Stimulated activated naive CD4-positive, alpha-beta T cell treated with Interleukin-2 at 50 U/mL for 16 hours (primary cell): Measurements from ENCODE around the gene TTYH3.
"Not testable (repeated sequence)": the region's sequence is repeated elsewhere in the genome, so short reads cannot be mapped to it uniquely, and the experiment has no call there.

Experiments
- DNase-seq: peaks from one replicate; lab custom pipeline; 2025; lab: John Stamatoyannopoulos, UW

Gene TTYH3, protein sequence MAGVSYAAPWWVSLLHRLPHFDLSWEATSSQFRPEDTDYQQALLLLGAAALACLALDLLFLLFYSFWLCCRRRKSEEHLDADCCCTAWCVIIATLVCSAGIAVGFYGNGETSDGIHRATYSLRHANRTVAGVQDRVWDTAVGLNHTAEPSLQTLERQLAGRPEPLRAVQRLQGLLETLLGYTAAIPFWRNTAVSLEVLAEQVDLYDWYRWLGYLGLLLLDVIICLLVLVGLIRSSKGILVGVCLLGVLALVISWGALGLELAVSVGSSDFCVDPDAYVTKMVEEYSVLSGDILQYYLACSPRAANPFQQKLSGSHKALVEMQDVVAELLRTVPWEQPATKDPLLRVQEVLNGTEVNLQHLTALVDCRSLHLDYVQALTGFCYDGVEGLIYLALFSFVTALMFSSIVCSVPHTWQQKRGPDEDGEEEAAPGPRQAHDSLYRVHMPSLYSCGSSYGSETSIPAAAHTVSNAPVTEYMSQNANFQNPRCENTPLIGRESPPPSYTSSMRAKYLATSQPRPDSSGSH

DNA sequence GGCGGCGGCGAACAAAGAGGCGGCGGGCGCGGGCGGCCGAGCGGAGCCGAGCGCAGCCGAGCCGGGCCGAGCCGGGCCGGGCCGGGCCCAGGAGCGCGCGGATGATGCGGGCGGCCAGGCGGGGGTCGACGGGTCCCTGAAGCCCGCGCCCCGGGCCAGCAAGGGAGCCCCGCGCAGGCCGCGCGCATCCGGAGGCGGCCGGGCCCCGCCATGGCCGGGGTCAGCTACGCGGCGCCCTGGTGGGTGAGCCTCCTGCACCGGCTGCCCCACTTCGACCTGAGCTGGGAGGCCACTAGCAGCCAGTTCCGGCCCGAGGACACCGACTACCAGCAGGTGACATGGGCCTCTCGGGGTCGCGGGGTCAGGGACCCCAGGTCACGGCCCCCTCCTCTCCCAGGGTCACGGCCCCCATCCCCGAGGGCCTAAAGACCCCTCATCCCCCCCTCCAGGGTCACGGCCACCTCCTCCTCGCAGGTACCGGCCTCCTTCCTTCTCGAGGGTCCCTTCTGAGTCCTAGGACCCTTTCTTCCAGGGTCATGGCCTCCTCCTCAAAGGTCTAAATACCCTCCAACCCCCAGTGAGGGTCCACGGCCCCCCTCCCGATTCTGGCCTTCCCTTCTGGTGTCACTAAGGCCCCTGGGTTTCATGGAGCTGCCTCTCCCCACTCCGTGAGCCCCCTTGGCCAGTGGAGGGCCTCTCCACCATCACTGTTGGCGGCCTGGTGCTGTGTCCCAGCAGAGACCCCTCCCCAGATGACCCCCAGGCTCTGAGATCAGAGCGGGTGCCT is at the start of gene TTYH3:
Gene TTYH3 (plus strand): TSS at position 41 of the 787 bp plus-strand sequence. CDS start 170 bp downstream, at position 211.
- DNase-seq: no peak

DNA sequence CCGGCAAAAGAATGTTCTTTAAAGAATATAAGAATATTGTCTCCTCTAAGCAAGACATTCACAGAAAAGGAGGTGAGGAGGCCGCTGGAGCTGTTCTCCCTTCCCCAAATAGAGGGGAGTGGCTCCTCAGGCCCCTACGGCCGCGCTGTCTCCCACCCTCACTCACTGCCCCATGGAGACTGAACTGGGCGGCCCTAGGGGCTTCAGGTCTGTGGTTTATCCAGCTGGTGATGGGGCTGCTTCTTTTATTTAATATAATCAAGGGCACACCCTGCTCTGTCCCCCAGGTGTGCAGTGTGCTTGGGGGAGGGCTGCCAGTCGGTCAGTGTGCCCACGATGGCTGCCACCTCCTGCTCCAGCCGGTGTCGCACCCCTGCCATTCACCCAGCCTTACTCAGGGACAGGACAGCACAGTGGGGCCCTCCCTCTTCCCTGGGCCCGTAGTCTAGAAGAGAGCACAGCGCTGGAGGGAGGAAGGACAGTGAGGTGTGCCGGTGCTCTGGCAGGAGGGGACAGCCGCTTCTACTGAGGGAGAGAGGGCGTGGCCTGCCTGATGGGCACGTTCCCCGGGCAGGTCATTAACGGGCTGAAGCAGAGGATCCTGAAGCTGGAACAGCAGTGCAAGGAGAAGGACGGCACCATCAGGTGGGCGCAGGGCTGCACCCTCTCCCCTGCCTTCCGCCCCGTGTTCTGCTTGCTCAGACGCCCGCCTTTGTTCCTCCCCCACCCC is 49.6 kb upstream of the TTYH3 start:
- DNase-seq: no peak

DNA sequence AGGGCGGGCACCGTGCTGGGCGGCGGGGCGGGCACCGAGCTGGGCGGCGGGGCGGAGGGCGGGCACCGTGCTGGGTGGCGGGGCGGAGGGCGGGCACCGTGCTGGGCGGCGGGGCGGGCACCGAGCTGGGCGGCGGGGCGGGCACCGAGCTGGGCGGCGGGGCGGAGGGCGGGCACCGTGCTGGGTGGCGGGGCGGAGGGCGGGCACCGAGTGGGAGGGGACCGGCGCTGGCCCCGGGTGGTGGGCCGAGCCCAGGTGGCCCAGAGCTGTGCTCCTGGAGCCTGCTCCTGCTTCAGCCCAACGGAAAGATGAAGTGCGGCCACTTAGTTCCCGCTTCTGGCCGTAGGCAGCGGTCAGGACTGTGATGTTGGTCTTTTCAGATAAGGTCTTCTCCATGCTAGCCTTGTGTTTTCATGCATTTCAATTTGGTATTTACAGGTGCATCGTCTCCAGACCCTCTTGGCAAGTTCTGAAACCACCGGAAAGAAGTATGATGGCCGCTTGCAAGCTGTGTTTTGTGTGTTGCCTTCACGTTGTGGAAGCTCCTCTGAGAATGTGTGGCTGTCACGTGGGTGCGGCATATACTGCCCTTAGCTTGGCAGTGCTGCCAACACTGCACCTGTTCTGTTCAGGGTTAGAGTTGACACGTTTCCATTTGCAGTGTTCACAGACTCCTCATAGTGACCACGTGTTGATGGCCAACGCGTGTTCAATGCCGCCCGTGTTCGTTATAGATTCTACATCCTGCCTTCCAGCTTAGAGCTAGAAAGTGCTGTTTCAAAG is 47.8 kb upstream of the TTYH3 start:
- no peak for DNase-seq

DNA sequence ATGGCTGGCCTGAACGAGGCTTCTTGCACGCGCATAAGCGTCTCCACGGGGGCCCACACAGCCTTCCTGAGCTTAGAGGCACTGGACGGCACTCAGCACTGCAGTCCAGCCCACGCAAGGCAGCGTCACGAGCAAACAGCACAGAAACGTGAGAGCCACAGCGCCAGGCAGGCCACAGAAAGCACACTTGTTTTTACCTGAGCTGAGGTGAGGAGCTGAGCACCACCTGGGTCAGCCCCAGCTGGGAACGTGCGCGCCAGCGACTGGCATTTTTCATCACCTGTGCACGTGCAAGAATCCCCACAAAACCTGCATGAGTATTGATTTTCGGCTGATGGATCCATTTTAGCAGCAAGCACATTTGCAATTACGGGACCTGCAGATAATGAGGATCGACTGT is 46.3 kb upstream of the TTYH3 start:
- no peak for DNase-seq

DNA sequence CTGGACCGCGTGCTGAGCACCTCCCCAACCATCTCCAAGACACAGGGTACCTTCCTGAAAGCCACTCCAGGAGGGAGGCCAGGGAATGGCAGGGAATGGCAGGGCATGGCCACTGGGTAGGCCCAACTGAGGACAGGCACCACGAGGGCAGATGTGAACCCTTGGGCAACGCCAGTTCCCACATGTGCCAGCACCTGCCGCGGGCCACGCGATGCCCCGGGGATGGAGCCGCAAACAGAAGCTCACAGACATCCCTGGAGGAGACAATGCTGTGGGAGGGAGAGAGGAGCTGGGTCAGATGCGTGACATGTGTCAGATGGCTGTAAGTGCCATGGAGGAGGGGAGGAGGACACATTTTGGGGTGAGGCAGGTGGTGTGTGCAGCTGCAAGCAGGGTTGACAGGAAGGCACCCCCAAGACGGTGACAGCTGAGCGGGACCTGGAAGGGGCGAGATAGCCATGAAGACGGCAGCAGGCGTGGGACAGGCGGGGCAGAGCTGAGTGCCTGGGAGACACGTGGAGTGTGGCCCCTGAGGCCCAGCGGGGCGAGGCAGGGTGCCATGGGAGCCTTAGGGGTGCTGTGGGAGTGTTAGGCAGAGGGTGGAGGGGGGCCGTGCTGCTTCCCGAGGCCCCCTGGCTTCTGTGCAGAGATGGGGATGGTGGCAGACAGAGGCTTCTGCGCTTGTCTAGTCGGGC is 45.3 kb upstream of the TTYH3 start:
- DNase-seq: no peak

DNA sequence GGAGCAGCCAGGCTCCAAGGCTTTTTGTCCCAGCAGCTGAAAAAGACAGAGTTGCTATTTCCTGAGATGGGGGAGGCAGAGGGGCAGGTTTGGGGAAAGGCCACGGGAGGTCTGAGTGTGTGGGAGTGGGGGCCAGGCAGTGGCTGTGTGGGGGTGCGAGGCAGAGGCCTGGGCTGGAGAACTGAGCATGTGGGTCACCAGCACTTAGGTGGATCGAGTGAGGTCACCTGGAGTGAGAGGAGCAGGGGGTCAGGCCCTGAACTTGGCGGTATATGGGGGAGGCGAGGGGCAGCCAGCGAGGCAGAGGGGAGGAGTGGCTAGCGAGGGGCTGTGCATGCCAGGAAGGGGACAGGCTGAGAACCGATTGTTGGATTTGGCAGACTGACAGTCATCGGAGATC is 44.7 kb upstream of the TTYH3 start:
- no peak for DNase-seq

DNA sequence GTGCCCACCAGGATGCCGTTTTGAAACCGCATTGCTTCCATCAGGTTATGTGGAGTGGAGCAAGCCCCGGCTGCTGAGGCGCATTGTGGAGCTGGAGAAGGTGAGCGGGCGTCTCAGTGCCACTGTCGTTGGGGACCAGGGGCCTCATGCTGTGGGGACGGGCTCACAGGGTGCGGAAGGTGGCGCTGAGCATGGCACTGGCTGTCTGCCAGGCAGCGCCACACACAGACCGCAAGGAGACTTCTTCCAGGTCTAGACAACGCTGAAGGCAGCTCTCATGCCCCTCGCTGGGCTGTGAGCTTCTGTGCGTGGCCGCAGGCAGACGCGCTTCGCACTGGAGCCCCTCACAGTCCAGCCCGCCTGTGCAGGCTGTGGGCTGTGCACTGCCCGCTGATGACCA is 44.0 kb upstream of the TTYH3 start:
- DNase-seq: no peak

DNA sequence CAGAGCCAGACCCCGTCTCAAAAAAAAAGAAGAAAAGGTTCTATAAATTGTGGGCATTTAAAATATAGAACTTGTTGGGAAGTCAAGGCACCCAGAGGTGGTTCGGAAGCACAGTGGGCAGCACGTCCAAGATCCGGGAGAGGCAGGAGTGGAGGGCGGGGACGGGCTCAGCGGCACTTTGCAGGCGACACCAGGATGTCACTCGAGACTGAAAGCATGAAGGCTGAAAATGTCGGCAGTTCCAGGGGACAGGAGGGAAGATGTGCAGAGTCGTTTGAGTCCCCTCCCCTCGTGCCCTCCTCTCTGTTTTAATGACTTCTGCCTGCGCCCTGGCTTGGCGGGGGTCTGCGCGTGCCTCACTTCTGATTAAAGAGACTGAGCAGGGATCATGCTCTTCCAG is 42.4 kb upstream of the TTYH3 start:
- no peak for DNase-seq

DNA sequence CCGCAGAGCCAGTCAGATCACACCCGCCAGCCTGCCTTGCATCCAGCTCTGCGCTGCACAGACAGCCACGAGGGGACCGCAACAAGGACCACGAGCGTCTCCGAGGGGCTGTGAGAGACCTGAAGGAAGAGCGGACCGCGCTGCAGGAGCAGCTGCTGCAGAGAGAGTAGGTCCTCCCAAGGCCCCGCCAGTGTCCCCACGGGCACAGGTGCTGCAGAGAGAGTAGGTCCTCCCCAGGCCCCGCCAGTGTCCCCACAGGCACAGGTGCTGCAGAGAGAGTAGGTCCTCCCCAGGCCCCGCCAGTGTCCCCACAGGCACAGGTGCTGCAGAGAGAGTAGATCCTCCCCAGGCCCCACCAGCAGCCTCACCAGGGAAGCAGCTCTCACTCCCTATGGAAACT is 41.8 kb upstream of the TTYH3 start:
- not testable (repeated sequence) for DNase-seq

DNA sequence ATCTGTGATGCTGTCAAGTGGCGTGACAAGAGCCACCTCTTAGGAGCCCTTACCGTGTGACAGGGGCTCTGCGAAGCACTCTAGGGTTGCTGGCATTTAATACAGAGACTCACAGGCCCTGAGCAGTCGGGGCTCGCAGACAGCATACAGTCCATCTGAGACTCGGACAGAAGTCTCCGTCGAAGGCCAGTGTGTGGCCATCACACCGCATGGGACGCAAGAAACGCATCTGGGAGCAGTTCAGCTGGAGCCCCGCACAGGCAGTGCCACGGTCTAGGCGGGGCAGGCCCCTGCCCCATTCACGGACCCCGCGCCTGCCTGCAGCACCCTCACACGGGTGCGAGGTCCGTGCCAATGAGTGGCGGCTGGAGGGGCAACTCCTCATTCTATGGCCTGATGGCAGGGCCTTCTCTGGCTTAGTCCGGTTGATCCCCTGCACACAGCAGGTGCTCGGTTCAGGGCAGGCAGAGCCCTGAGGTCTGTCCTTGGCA is 39.4 kb upstream of the TTYH3 start:
- no peak for DNase-seq

DNA sequence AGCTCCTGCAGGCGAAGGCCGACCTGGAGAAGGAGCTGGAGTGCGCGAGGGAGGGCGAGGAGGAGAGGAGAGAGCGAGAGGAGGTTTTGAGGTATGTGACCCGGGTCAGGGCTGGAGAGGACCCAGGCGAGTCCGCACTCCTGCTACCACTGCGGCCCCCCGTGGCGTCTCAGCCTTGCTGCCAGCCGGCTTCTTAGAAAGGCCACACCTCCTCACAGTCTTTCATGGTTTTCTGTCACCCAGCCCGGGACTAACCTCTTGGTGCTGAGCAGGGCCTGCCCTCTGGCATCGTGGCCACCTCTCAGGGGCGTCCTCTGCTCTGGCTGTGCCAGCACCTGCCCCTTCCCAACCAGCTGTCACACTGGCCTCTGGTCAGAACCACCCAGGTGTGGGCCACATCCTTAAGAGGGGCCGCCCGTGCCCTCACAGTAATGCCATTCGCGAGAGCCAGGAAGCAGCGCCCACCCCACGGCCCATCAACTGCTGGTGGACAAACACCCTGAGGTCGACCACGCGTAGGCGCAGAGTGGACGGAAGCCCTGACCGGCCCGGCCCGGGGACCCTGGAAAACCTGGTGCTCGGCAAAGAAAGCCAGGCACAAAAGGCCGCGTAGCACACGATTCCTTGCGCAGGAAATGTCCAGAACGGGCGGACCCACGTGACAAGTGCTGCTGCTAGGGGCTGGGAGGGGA is 38.6 kb upstream of the TTYH3 start:
- DNase-seq: no peak

DNA sequence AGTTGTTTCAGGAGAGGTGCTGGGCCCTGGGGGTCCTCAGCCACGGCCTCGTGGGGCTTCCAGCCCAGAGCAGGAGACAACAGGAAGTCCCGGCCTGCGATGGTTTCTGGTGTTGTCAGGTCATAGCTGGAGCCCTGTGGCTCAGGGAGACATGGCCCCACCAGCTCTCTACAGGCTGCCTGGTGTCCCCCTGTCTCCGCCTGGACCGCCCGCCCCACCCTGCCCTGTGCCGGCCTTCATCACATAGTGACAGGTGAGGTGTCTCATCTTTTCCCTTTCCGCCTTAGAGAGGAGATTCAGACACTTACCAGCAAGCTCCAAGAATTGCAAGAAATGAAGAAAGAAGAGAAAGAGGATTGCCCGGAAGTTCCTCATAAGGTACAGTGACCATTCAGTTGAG is 37.2 kb upstream of the TTYH3 start:
- no peak for DNase-seq

DNA sequence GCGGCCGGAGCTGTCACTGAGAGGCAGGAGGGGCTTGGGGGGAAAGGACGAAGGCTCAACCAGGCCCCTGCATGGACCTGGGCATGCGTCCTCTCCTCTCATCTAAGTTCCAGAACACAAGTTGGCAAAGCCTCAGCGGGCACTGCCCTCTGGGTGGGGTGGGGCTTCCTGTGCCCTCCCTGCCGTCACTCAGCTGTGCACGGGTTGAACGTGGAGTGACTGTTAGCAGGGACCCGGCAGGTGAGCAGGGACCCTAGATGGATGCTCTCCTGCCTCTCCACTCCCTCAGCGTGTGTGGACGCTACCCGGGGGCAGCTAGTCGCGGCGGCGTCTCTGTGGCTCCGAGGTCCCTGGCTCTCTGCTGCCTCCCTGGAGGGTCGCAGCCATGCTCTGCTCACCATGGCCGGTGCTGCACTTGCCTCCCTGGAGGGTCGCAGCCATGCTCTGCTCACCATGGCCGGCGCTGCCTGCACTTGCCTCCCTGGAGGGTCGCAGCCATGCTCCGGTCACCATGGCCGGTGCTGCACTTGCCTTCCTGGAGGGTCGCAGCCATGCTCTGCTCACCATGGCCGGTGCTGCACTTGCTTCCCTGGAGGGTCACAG is 36.4 kb upstream of the TTYH3 start:
- DNase-seq: no peak

DNA sequence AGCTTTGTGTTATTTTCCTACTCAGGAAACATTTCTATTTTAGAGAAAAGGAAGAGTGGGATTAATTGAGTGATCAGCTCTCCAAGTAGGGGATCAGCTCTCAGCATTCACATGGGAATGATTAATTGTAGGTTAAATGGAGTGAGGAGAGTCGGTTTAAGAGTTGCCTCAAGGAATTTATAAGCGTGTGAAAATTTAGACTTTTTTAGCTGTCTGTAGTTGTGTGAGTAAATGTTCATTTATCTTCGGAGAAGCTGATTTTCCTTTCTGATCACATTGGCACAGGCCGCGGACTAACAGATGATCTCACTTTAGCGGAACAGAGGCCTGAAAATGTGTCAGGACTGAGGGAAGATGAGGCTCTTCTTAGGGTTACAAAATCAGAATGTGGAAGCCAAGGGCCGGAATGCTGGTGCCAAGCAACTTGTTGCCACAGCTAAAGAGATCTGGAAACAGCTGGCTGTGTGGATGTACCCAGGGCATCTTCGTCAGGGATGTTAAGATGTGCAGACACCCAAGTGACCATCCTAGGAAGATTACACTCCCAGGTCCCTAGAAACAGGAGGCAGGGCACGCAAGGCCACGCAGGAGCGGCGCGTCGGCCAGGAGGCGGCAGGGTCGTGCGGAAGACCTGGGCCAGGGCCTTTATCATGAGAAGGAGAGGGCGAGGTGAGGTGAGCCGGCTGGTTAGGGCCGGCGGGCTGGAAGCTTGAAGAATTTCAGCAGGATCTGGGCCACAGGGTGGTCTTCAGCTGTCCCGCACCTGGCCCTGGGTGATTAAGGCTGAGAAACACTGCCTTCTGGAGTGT is 35.1 kb upstream of the TTYH3 start:
- no peak for DNase-seq

DNA sequence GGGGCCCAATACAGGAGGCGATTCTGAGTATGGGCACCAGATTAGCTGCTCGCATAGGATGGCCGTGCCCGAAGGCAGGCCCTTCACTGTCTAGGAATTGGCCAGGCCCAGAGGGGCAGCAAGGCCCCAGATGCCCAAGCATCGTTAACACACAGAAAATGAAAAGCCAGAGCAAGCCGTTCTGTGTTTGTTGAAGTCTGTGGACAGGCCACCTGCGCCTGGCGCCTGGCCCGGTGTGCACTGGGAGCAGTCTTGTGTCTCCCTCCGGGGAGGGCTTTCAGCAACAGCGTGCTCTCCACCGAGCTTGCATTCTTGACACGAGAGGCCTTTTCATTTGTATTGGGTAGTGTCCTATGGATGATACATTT is 34.5 kb upstream of the TTYH3 start:
- no peak for DNase-seq

DNA sequence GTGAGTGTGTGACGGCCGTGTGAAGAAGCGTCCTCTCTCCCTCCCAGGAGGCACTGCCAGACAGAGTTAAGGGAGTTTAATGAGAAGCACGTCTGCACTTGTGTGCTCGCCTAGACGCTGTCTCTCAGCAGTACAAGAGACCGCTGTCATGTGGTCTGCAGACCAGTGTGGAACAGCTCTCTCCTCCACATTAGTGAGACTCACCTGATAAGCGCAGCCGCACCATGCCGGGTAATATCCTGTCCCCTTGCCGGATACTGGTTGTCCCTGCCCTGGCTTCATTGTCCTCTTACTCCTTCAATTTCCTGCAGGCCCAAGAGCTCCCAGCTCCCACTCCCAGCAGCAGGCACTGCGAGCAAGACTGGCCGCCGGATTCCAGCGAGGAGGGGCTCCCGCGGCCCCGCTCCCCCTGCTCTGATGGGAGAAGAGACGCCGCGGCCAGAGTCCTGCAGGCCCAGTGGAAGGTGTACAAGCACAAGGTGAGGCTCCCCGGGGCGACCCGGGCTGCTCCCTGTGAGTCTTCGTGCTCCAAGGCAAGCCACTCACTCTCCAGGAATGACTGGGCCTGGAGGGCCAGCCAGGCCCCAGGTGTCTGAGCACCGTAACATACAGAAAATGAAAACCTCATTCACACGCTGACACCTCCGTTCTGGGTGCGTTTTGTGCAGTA is 33.5 kb upstream of the TTYH3 start:
- no peak for DNase-seq

DNA sequence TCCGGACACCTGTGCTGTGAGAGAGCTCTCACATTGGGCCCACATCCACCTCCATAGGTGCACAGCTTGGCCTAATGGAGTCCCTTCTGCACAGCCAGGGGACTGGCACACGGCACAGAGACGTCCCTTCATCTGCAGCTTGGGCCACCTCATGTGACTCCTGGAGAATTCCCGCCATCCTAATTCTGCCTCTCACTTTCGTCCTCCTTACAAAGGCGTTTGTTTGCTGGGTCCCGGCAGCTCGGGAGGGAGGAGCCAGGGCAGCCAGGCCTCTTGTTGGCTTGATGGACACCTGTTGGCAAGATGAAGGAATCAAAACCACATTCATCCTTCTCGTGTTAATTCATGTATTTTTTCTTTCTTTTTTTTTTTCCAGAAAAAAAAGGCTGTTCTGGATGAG is 30.7 kb upstream of the TTYH3 start:
- DNase-seq: no peak

DNA sequence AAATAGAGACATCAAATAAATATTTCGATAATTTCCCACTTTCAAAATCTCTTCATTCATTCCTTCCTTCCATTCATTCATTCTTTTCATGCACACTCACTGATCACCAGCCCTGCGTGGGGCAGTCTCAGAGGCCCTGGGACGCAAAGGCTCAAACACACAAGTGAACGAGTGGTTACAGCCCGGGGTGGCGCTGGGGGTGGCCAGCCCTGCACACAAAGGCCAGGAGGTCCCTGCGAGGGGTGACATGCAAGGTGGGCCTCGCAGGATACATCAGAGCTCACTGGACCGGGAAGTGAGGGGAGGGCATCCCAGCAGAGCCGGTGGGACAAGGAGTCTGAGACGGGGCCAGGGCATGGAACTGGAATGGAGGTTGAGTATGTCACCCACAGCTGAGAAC is 29.9 kb upstream of the TTYH3 start:
- no peak for DNase-seq
